Measurements from ENCODE around the gene KLHDC1. TPM values are rescaled to one million over a fixed set of nuclear protein-coding genes. Genes with fewer than 3 reads are reported as not detected.
"Not testable (repeated sequence)": the region's sequence is repeated elsewhere in the genome, so short reads cannot be mapped to it uniquely, and the experiment has no call there.

KLHDC1 gene, protein sequence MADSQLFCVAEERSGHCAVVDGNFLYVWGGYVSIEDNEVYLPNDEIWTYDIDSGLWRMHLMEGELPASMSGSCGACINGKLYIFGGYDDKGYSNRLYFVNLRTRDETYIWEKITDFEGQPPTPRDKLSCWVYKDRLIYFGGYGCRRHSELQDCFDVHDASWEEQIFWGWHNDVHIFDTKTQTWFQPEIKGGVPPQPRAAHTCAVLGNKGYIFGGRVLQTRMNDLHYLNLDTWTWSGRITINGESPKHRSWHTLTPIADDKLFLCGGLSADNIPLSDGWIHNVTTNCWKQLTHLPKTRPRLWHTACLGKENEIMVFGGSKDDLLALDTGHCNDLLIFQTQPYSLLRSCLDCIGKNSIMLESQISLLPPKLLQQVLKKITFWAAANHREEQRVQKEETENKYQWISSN
- total RNA-seq = 2.0 and 2.5 TPM in 2 replicates

DNA sequence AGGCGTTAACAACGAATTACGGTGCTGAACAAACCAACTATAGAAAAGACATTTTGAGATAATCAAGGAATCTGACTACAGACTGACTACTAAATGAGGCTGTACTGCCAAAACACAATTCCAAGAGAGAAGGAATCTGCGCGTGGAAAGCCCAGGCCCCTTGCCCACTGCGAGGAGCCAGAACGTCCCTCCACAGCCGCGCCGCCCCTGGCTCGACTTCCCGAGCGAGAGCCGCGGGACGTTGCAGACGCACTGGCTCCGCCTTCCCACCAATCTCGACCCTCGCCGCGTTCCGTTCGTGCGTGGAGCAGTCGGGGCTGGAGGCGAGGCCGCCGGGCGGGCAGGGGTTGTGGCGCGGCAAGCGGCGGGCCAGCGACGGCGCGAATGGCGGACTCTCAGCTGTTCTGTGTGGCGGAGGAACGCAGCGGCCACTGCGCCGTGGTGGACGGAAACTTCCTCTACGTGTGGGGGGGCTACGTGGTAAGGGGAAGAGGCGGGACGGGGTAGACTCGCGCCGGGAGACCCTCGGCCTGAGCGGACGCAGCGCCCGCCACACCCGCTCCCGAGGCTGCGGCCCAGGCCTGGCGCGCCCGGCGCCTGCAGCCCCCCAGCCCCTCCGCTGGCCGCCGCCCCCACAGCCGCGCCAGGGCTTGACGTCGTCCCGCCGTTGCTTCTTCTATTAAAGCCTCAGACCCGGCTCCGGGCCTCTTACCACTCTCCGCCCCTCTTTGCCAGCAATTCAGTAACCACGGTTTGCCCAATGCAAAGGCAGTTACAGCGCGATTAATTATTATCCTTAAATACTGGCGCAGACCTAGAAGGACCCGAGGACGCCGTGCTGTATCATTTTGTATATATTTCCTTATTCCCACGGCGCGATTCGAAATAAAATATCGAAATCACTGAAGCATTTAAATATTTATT is at the start of gene KLHDC1:
TSS of gene KLHDC1 (plus strand) at position 310 of the 924 bp plus-strand sequence. CDS start at position 385, 75 bp downstream.
- intact Hi-C loops (cut with micrococcal nuclease) = loop anchor here (1.0 to 5.0 kb wide), 3 partner anchors 58 to 839 kb away; partner anchors contain the start of genes DNAAF2 and MAP4K5

DNA sequence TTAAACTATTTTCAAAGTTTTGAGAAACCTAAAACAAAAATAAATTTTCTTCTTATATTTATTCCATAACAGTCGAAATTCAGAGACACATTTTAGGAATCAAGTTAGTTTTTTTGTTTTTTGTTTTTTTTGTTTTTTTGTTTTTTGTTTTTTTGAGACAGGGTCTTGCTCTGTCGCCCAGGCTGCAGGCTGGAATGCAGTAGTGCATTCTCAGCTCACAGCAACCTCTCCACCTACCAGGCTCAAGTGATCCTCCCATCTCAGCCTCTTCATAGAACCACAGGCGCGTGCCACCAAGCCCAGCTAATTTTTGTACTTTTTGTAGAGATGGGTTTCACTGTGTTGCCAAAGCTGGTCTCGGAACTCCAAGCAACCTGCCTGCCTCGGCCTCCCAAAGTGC is 39.4 kb upstream of the KLHDC1 start:
- intact Hi-C loops (cut with micrococcal nuclease) = no loop called here

DNA sequence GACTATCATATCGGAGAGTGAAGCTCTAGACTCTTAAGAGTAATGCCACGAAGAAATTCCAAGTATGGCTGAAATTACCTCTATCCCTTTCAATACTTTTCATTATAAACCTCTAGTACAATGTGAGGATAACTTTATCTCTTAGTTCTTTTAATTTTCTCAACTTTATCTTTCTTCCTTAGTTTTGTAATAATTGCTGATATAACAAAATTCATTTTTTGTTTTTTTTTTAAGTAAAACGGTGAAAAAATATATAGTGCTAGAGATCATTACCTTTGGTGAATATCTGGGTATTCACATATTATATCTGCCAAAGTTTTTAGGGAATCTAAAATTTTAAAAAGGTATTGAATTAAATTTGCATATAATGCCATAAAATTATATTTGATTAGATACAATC is 38.4 kb upstream of the KLHDC1 start:
- intact Hi-C loops (cut with micrococcal nuclease) = no loop called here

DNA sequence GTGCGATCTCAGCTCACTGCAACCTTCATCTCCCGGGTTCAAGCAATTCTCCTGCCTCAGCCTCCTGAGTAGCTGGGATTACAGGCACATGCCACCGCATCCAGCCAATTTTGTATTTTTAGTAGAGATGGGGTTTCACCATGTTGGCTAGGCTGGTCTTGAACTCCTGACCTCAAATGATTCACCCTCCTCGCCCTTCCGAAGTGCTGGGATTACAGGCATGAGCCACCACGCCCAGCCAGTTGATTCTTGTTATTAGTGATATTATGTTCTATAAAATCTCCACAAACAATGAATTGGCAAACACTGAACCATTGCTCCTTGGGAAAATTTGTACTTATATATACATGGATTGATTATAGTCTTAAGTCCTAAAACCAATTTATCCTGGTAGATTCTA is 35.4 kb upstream of the KLHDC1 start:
- intact Hi-C loops (cut with micrococcal nuclease) = not testable (repeated sequence)

DNA sequence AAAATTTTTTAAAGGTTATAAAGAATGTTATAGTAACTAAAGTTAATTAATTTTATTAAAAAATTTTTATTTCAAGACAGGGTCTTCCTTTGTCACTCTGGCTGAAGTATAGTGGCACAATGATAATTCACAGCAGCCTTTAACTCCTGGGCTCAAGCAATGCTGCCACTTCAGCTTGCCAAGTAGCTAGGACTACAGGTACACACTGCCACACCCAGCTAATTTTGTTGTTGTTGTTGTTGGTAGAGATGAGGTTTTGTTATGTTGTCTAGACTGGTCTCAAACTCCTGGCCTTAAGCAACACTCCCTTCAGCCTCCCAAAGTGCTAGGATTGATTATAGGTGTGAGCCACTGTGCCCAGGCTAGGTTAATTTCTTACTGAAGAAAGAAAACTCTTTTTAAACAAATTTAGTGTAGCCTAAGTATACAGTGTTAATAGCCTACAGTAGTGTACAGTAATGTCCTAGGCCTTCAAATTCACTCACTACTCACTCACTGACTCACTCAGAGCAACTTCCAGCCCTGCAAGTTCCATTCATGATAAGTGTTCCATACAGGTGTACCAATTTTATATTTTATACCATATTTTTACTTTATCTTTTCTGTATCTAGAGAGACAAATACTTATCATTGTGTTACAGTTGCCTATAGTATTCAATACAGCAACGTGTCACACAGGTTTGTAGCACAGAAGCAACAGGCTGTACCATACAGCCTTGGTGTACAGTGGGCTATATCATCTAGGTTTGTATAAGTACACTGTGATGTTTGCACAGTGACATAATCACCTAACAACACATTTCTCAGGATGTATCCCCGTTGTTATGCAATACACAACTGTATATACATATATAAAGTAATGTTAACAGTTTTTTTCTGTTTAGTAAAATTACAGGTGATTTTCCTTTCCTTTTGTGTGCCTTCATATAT is 33.1 kb upstream of the KLHDC1 start:
- intact Hi-C loops (cut with micrococcal nuclease) = no loop called here

DNA sequence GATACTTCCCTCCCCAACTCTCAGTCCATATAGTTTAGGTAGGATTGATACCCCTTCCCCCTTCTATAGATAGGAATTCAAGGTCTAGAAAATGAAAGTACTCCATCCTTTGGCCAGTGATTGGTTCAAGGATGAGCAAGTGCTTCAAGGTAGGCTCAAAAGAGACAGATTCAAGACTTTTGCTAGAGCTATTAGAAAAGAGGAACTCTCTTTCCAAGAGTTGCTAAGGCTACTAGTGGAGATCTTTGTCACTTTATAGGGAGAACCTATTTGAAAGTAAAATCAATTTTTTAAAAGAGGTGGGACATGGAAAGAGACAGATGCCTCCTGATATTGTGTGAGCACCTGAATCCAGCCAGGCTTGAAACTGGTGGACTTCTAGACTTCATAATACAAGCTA is 22.4 kb upstream of the KLHDC1 start:
- intact Hi-C loops (cut with micrococcal nuclease) = no loop called here

DNA sequence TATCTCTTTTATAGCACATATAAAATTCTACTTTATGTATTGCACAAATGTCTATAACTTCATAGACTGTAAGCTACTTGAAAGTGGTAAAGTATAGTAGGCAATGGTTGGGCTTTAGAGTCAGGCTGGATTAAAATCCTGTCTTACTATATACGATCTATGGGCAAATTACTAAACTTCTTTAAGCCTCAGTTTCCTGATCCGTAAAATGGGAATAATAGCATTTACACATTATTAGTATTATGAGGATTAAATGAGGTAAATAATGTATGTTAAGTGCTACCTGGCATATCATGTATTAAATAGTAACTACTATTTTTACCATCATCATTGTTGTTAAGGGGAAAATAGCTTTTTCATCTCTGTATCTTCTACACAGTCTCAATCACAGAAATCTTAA is 19.3 kb upstream of the KLHDC1 start:
- intact Hi-C loops (cut with micrococcal nuclease) = no loop called here

DNA sequence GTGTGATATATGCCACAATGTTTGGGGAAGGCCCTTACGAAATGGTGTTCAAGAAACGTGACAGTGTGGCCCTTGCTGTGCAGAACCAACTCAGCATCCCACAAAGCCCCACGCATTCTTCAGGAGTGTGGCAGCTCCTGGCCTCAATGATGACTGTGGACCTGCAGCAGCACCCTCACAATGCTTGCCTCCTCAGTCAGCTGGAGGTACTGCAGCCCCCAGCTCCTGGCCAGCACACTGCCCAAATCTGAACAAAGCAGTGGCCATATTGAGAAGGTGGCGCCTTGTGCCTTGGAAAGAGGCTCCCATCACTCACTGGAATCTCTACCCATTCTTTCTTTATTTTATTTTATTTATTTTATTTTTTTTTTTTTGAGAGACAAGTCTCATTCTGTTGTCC is 15.3 kb upstream of the KLHDC1 start:
- intact Hi-C loops (cut with micrococcal nuclease) = no loop called here

DNA sequence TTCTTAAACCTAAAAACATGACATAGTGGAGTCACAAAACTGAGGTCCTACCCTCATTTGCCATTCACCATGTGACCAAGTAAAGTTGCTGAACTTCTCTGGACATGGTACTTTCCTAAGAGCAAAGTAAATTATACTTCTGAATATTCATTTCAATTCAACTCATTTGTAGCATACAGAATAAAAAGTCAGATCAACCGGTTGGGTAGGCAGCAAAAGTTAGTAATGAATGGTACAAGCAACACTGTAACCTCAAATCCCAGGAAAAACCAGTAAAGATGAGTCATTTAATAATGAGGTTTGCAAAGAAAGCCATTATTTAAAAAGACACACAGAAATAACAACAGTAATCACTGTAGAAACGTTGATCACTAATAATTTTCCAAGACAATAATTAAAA is 13.6 kb upstream of the KLHDC1 start:
- intact Hi-C loops (cut with micrococcal nuclease) = no loop called here

DNA sequence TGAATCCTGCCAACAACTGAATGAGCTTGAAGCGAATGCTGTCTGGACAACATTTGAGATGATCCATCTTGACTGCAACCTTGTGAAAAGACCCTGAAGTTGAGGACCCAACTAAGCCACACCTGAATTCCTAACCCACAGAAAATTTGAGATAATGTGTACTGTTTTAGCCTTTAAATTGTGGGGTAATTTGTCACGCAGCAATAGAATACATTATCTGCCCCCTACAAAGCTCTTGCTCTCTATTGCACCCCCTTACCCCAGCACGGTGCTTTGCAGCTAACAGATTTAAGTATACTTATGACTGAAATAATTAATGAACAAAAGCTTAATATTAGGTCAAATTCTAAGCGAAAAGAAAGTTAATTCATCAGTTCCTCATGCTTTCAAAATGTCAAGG is 6.5 kb upstream of the KLHDC1 start:
- intact Hi-C loops (cut with micrococcal nuclease) = loop anchor here (5.0 kb wide), 2 partner anchors 166 to 626 kb away; partner anchors contain the start of genes DMAC2L, L2HGDH and NEMF

DNA sequence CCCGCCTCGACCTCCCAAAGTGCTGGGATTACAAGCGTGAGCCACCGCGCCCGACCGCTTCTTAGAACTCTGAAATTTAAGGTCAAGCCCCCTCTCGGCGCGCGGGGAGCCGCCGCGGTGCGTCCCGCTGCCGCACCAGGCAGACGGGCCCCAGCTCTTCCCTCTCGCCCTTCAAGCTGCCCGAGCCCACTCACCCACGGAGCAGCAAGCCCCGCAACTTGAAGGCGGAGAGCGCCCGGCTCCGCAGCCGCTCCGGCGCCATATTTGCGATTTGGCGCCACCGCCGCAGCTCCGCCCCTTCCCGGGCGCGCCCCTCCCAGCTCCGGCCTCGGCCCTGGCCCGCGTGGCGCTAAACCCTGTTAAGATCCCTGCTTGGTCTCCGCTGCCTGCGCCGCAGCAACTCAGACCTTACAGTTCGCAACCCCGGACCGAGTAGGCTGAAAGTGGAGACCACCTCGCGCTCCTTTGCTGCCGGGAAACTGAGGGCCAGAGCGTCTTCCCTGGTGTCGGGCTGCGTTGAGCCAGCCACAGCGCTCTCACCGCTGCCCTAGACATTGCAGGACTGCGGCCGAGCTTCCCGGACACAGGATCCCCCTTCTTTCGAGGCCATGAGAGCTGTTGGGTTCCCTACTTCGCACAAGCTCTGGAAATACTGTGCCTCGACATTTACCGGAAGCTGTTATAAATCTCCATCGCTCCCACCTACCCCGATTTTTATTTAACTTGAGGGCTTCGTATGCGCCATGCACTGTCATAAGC is 4.8 kb upstream of the KLHDC1 start, which contains the start of gene POLE2:
TSS of gene POLE2 (minus strand) at position 273 of the 759 bp plus-strand sequence. CDS start at position 262, 11 bp downstream.
- intact Hi-C loops (cut with micrococcal nuclease) = loop anchor here (1.0 to 5.0 kb wide), 8 partner anchors 54 to 624 kb away; partner anchors contain the start of genes DMAC2L, L2HGDH, MGAT2 and NEMF

DNA sequence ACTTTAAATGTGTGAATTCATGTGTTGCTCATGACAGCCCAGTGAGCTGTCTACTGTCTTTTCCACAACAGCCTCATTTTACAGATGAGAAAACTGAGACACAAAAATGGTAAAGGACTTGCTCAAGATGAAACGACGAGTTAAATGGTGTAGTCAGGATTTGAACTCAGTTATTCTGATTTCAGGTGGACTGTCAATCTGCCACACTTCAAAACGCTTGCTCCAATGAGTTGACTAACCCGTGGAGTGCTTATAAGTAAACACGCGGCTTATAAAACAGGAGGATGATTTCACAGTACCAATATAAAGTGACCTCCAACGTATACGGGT is 4.3 kb upstream of the KLHDC1 start:
- intact Hi-C loops (cut with micrococcal nuclease) = loop anchor here (1.0 to 5.0 kb wide), 8 partner anchors 54 to 624 kb away; partner anchors contain the start of genes DMAC2L, L2HGDH, MGAT2 and NEMF

DNA sequence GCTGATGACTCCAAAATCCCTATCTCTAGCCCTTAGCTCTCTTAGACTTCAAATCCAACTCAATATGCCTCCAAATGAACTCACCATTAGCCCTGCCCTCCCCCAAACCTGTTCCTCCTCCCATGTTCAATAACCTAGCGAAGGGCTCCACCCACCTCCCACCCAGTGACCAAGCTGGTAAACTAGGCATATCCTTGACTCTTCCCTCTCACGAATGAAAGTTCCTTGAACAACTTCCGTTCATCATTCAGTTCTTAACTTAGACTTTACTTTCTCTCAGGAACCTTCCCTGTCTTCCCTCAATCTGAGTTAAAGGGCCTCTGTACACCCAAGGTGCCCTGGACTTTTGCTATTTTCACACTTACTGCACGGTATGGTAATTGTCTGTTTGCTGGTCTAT is 1.9 kb upstream of the KLHDC1 start:
- intact Hi-C loops (cut with micrococcal nuclease) = loop anchor here (5.0 kb wide), 1 partner anchor 841 kb away; the partner anchor contains the start of gene MAP4K5

DNA sequence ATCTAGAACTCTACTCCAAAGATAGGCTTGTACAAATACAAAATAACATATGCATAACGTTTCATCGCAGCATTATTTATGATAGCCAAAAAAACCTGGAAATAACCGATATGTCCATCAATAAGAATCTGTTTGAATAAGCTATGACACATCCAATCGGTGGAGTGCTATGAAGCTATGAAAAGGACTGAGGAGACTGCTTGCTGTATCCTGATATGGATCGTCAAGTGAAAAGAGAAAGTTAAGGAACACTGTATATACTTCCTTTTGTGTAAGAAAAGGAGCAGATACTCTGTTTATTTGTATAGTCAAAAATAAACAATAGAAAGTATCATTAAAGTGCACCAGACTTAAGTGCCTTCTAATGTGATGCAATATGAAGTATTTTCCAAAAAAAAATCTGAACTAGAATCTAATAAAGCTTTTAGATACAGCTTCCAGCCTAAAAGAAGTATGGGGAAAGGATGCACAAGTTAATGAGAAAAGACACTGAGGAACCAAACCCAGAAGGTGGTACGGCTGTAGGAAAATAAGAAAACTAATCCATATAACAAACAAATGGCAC is 645 bp upstream of the KLHDC1 start:
- intact Hi-C loops (cut with micrococcal nuclease) = loop anchor here (1.0 to 5.0 kb wide), 2 partner anchors 57 to 840 kb away; partner anchors contain the start of genes DNAAF2 and MAP4K5

DNA sequence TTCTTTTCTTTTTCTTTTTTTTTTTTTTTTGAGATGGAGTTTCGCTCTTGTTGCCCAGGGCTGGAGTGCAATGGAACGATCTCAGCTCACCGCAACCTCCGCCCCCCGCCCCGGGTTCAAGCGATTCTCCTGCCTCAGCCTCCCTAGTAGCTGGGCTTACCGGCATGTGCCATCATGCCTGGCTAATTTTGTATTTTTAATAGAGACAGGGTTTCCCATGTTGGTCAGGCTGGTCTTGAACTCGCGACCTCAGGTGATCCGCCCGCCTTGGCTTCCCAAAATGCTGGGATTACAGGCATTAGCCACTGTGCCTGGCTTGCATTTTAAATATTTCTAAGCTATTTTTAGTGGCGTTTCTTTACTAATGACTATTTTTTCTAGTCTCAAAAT is 810 bp downstream of the KLHDC1 start:
- intact Hi-C loops (cut with micrococcal nuclease) = loop anchor here (1.0 to 5.0 kb wide), 2 partner anchors 74 to 839 kb away; partner anchors contain the start of gene MAP4K5

DNA sequence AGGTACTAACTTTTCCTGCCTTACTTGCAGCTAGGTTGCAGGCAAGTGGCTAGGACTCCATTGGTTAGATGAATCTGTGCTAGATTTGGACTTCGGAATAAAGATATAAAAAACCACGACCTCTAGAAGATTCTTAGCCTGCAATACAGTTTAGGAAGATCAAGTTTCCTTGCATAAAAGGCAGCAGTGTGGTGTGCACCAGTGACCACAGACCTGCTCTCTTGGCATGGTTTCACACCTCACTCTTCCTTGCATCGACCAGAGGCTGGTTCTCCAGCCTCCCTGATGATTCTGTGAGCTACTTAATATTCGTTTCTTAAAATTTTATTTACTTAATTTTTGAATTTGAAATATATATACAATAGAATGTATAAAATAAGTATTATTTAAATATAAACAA is 9.8 kb downstream of the KLHDC1 start:
- intact Hi-C loops (cut with micrococcal nuclease) = no loop called here

DNA sequence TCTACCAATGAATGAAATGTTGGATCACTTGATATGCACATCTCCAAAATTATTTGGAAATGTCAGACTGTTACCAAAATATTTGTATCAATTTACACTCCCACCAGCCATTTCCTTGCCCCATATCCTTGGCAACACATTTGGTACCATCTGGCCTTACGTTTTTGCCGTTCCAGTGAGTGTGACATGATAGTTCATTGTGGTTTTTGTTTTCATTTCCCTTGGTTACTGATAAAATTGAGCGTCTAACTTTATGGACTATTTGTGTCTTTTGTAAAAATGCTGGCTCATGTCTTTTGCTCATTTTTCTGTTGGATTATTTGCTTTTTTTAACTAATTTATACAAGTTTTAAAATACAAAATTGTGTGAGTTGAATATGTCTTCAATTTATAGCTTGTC is 11.0 kb downstream of the KLHDC1 start:
- intact Hi-C loops (cut with micrococcal nuclease) = no loop called here

DNA sequence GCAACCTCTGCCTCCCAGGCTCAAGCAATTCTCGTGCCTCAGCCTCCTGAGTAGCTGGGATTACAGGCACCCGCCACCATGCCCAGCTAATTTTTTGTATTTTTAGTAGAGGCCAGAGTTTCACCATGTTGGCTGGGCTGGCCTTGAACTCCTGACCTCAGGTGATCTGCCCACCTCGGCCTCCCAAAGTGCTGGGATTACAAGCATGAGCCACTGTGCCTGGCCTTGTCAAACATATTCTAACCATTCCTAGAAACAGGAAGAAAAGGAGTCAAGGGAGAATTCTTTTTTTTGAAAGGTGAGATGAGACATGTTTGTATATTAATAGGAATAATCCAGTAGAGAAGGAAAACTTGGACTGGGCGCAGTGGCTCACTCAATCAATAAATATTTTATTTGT is 11.6 kb downstream of the KLHDC1 start:
- intact Hi-C loops (cut with micrococcal nuclease) = not testable (repeated sequence)

DNA sequence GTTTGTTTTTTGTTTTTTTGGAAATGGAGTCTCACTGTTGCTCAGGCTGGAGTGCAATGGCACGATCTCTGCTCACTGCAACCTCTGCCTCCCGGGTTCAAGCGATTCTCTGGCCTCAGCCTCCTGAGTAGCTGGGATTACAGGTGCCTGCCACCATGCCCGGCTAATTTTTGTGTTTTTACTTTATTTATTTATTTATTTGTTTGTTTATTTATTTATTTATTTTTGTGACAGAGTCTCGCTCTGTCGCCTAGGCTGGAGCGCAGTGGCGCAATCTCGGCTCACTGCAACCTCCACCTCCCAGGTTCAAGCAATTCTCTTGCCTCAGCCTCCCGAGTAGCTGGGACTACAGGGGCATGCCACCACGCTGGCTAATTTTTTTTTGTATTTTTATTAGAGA is 18.1 kb downstream of the KLHDC1 start:
- intact Hi-C loops (cut with micrococcal nuclease) = not testable (repeated sequence)

Measured in T-helper 1 cell treated with Interleukin-12 subunit alpha and Interleukin-12 subunit beta and Interleukin-4 antibody, amounts not matched to agents 30 ng/mL and 1 ng/mL, for 36 hours (primary cell).